SJSA1 (cell line): ENCODE results near the gene GARRE1. TPM values are rescaled to one million over a fixed set of nuclear protein-coding genes. Genes with fewer than 3 reads are reported as not detected.
A peak's percentile ranks its signal among the peaks of the same experiment; 100 is the strongest.
"Not testable (repeated sequence)": the region's sequence is repeated elsewhere in the genome, so short reads cannot be mapped to it uniquely, and the experiment has no call there.

ENCODE experiments used
- DNase-seq, 2 experiments: peaks; one replicate each; pipeline ENCODE4 v3.0.0-alpha.2; 2015 to 2020; ENCODE audit warnings: low spot score in 2 of 2, low read depth in 1 of 2
- H3K27ac ChIP-seq: fragments of 250-450 bp; sonication (Bioruptor Pico); 2 replicates; pipeline ENCODE4 v1.5.1; 2020; ENCODE audit warnings: mild to moderate bottlenecking, moderate library complexity
- H3K27me3 ChIP-seq: fragments of 250-450 bp; sonication (Bioruptor Pico); replicated peaks from 2 replicates; pipeline ENCODE4 v1.5.1; 2020; ENCODE audit warnings: mild to moderate bottlenecking, moderate library complexity
- H3K36me3 ChIP-seq: fragments of 250-450 bp; sonication (Bioruptor Pico); 2 replicates; pipeline ENCODE4 v1.5.1; 2020; ENCODE audit warnings: mild to moderate bottlenecking
- H3K4me1 ChIP-seq: fragments of 250-450 bp; sonication (Bioruptor Pico); replicated peaks from 2 replicates; pipeline ENCODE4 v1.6.1; 2021; ENCODE audit warnings: mild to moderate bottlenecking
- H3K4me3 ChIP-seq: fragments of 250-450 bp; sonication (Bioruptor Pico); 2 replicates; pipeline ENCODE4 v1.5.1; 2020; ENCODE audit warnings: mild to moderate bottlenecking
- H3K9me3 ChIP-seq: fragments of 250-450 bp; sonication (Bioruptor Pico); replicated peaks from 2 replicates; pipeline ENCODE4 v1.5.1; 2020; ENCODE audit warnings: mild to moderate bottlenecking
- total RNA-seq: library from RNA; depleted of rRNA; stranded (reverse); fragments of >200 nt; shearing (Covaris generic); gene quantifications from 2 replicates; pipeline ENCODE4 v1.2.3, GENCODE V29; 2014

The GARRE1 gene
- total RNA-seq, 1 experiment from 2014 or later: 20.7 TPM

DNA sequence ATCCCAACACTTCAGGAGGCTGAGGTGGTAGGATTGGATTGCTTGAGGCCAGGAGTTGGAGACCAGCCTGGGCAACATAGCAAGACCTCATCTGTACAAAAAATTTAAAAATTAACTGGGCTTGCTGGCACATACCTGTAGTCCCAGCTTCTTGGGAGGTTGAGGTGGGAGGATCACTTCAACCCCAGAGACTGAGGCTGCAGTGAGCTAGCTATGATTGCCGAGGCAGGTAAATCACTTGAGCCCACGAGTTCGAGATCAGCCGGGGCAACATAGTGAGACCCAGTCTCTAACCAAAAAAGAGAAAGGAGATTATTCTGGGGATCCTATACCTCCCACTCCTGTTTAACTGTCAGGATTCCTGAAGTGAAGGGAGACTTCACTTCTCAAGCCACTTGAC is 16.4 kb upstream of the GARRE1 start:
- no peak for DNase-seq
- Histone ChIP-seq H3K27ac (no peak overlapping the region), H3K36me3 (no peaks in the 10 kb centered on the region; the same call in 1 of the 2 replicates), H3K4me1 (peaks cover 26% of the 10 kb centered on the region), H3K9me3 (no peaks in the 10 kb centered on the region), H3K27me3 (no peaks in the 10 kb centered on the region), H3K4me3 (no peak overlapping the region)

GRCh38 chr19:34241513-34242337 is 12.6 kb upstream of the GARRE1 start:
- no peaks in the 10 kb centered on the region for H3K9me3 ChIP-seq
- H3K4me1 ChIP-seq: peaks cover 17% of the 10 kb centered on the region
- H3K27ac ChIP-seq: no peak overlapping the region
- no peak for DNase-seq
- H3K36me3 ChIP-seq: no peaks in the 10 kb centered on the region
- H3K4me3 ChIP-seq: no peak overlapping the region
- H3K27me3 ChIP-seq: no peaks in the 10 kb centered on the region

GRCh38 chr19:34243138-34243875 is 11.0 kb upstream of the GARRE1 start:
- not testable (repeated sequence) for H3K36me3 ChIP-seq, H3K27me3 ChIP-seq, H3K9me3 ChIP-seq, H3K4me3 ChIP-seq, H3K27ac ChIP-seq
- H3K4me1 ChIP-seq: peaks cover 17% of the 10 kb centered on the region
- DNase-seq: peak in 1 of 2 experiments; percentile 37

DNA sequence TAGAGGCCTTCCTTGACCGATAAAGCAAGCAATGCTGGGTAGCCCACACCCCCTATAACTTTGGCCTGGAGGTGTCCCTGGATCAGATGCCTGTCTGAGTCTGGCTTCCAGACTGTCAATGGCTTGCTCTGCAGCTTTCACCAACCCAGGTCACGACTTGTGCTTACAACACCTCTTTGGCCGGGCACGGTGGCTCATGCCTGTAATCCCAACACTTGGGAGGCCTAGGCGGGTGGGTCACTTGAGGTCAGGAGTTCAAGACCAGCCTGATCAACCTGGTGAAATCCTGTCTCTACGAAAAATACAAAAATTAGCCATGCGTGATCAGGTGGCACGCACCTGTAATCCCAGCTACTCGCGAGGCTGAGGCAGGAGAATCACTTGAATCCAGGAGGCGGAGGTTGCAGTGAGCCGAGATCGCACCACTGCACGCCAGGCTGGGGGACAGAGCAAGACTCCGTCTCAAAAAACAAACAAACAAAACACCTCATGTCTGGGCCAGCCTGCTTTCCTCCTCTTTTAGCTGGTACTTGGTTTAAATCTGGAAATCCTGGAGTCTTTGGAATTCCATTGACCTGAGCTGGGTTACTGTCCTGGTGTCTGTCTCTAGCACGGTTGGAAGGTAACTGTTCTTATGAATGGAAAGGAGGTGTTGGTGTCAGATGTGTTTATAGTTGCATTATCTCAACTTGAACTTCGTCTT is 10.3 kb upstream of the GARRE1 start:
- Histone ChIP-seq H3K9me3 (no peaks in the 10 kb centered on the region), H3K27me3 (no peaks in the 10 kb centered on the region), H3K4me1 (peaks cover 17% of the 10 kb centered on the region), H3K4me3 (no peak overlapping the region), H3K27ac (no peak overlapping the region), H3K36me3 (no peaks in the 10 kb centered on the region)
- peak in 1 of 2 experiments; percentile 25 for DNase-seq

DNA sequence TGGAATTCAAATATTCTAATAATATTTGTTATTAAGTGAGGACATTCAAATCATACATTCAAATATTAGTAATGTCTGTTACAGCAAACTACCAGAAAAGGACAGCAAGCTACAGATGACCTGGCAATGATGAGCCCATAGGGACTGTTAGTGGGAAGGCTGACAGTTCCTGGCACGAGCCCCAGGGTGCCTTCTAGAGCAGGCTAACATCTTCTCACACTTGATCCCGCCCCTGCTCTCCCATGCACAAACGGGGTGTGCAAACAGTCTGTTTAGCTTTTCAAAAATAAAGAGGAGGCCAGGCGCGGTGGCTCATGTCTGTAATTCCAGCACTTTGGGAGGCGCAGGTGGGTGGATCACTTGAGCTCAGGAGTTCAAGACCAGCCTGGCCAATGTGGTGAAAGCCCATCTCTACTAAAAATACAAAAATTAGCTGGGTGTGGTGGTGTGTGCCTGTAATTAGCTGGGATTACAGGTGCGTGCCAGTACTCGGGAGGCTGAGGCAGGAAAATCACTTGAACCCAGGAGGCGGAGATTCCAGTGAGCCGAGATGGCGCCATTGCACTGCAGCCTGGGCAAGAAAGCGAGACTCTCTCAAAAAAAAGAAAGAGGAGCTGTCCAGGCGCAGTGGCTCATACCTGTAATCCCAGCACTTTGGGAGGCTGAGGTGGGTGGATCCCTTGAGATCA is 9.6 kb upstream of the GARRE1 start:
- H3K27ac ChIP-seq: no peak overlapping the region
- no peaks in the 10 kb centered on the region for H3K27me3 ChIP-seq
- no peaks in the 10 kb centered on the region for H3K9me3 ChIP-seq
- no peak overlapping the region for H3K4me3 ChIP-seq
- peaks cover 17% of the 10 kb centered on the region for H3K4me1 ChIP-seq
- no peak for DNase-seq
- no peaks in the 10 kb centered on the region for H3K36me3 ChIP-seq

DNA sequence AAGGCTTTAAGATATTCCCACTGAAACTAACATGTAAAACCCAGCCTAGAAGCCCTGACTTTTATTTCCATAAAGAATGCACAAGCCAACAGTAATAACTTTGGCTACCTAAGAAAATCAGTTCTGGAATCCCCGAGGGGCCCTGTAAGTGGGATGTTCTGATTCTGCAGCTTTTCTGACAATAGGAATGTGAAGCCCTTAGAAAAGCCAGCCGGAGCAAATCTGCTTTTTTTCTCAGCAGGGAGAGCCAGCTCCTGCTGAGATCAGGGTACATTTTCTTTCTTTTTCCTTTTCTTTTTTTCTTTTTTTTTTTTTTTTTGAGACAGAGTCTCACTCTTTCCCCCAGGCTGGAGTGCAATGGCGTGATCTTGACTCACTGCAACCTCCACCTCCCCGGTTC is 8.0 kb upstream of the GARRE1 start:
- no peak overlapping the region for H3K27ac ChIP-seq
- H3K9me3 ChIP-seq: no peaks in the 10 kb centered on the region
- peaks cover 17% of the 10 kb centered on the region for H3K4me1 ChIP-seq
- no peak for DNase-seq
- H3K4me3 ChIP-seq: no peak overlapping the region
- no peaks in the 10 kb centered on the region for H3K27me3 ChIP-seq
- H3K36me3 ChIP-seq: no peaks in the 10 kb centered on the region

GRCh38 chr19:34248941-34249340 is 5.4 kb upstream of the GARRE1 start:
- Histone ChIP-seq H3K27me3 (no peaks in the 10 kb centered on the region), H3K4me1 (peaks cover 13% of the 10 kb centered on the region), H3K9me3 (no peaks in the 10 kb centered on the region), H3K4me3 (no peak overlapping the region), H3K27ac (no peak overlapping the region), H3K36me3 (no peaks in the 10 kb centered on the region)
- no peak for DNase-seq

- peaks cover 21% of the 10 kb centered on the region for H3K4me1 ChIP-seq
- DNase-seq, H3K4me3 ChIP-seq, H3K27me3 ChIP-seq, H3K9me3 ChIP-seq, H3K27ac ChIP-seq, H3K36me3 ChIP-seq: not testable (repeated sequence)
These were observed 1.2 kb upstream of the GARRE1 start for GRCh38 chr19:34253167-34253566.

DNA sequence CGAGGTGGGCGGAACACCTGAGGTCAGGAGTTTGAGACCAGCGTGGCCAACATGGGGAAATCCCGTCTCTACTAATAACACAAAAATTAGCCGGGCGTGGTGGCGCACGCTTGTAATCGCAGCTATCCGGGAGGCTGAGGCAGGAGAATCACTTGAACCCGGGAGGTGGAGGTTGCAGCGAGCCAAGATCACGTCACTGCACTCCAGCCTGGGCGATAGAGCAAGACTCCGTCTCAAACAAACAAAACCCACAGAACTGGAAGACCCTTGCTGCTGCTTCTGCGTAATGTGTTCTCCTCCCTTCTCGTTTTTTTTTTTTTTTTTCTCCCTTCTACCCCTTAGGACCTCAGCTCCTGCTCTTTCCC is 691 bp upstream of the GARRE1 start:
- Histone ChIP-seq H3K4me1 (peaks cover 21% of the 10 kb centered on the region), H3K27ac (peak overlapping the region; percentile 78; the same call in 1 of the 2 replicates), H3K4me3 (peak overlapping the region; percentile 100)
- not testable (repeated sequence) for H3K9me3 ChIP-seq, DNase-seq, H3K36me3 ChIP-seq, H3K27me3 ChIP-seq

- H3K4me1 ChIP-seq: peaks cover 29% of the 10 kb centered on the region
- H3K36me3 ChIP-seq: peaks cover 6% of the 10 kb centered on the region
- 0 out of 2 replicates have a peak, but pooled peaks cover 4% of the 10 kb centered on the region for H3K9me3 ChIP-seq
- H3K4me3 ChIP-seq: peak overlapping the region; percentile 100
- DNase-seq: peak; percentile 55 to 62
- H3K27me3 ChIP-seq: no peaks in the 10 kb centered on the region
- peak overlapping the region; percentile 81 for H3K27ac ChIP-seq
These were observed 511 bp downstream of the GARRE1 start for GRCh38 chr19:34254698-34255432.

DNA sequence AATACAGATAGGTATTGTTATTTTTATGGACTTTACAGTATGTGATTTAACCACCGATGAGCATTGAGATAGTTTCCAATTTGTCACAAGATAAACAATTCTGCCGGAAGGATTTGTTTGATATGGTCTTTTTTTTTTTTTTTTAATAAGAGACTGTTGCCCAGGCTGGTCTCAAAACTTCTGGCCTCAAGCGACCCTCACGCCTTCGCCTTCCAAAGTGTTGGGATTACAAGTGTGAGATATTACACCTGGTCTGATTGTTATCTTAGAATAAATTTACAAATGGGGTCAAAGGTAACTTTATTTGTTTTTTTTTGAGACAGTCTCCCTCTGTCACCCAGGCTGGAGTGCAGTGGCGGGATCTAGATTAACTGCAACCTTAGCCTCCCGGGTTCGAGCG is 1.2 kb downstream of the GARRE1 start:
- no peaks in the 10 kb centered on the region for H3K27me3 ChIP-seq
- peak overlapping the region; percentile 100 for H3K4me3 ChIP-seq
- peaks cover 36% of the 10 kb centered on the region for H3K4me1 ChIP-seq
- DNase-seq: no peak
- H3K36me3 ChIP-seq: peaks cover 6% of the 10 kb centered on the region
- H3K27ac ChIP-seq: peak overlapping the region; percentile 81
- H3K9me3 ChIP-seq: 0 out of 2 replicates have a peak, but pooled peaks cover 4% of the 10 kb centered on the region

- Histone ChIP-seq H3K36me3 (peaks cover 10% of the 10 kb centered on the region), H3K27me3 (no peaks in the 10 kb centered on the region), H3K9me3 (peaks cover 4% of the 10 kb centered on the region; the same call in 1 of the 2 replicates), H3K4me1 (peaks cover 50% of the 10 kb centered on the region), H3K4me3 (no peak overlapping the region), H3K27ac (no peak overlapping the region)
- DNase-seq: no peak
These were observed 2.6 kb downstream of the GARRE1 start for GRCh38 chr19:34256835-34257558.
